Measurements from ENCODE around the gene NLK. TPM values are rescaled to one million over a fixed set of nuclear protein-coding genes. Genes with fewer than 3 reads are reported as not detected.
A peak's percentile ranks its signal among the peaks of the same experiment; 100 is the strongest.

Gene NLK
- total and polyA plus RNA-seq, 2 of the 4 experiments (the other 2 are of a cell fraction): 15.3 to 23.3 TPM

- Histone ChIP-seq H2AK9ac (replicated peaks; ENCODE audit: low read depth, low read length, poor library complexity) (no peak overlapping the region), H3K18ac (ENCODE audit: low read depth, low read length) (no peak overlapping the region), H2BK120ac (ENCODE audit: low read depth, low read length) (no peak overlapping the region; the same call in 1 of the 2 replicates), H3K4me3 (ENCODE audit: insufficient read depth, low read depth, low read length) (peak overlapping the region; percentile 71), H3K14ac (replicated peaks; ENCODE audit: low read depth, low read length) (peak overlapping the region; percentile 11), H2AK5ac (ENCODE audit: low read depth, low read length) (0 out of 2 replicates have a peak overlapping the region, but pooled peaks have one; percentile 7), H4K8ac (ENCODE audit: low read depth in 2 of 2, low read length in 2 of 2) (no peak overlapping the region), H4K5ac (ENCODE audit: low read depth, low read length) (no peak overlapping the region), H2BK20ac (ENCODE audit: low read depth, low read length) (no peak overlapping the region), H3K4me1 (ENCODE audit: control insufficient read depth, insufficient read depth, low read length) (peaks cover 10% of the 10 kb centered on the region), H2BK15ac (ENCODE audit: low read depth, low read length) (no peak overlapping the region), H2BK5ac (ENCODE audit: low read depth, low read length, poor library complexity, severe bottlenecking) (peak overlapping the region; percentile 42), H3K9ac (ENCODE audit: low read depth, low read length) (peak overlapping the region; percentile 45; the same call in 1 of the 2 replicates), H3K27ac (ENCODE audit: insufficient read depth, low read length) (peak overlapping the region; percentile 7; the same call in 1 of the 2 replicates), H3K4me2 (ENCODE audit: low read depth, low read length) (peak overlapping the region; percentile 100), H3K56ac (ENCODE audit: extremely low read depth, insufficient read depth, low read length) (no peak overlapping the region), H4K20me1 (ENCODE audit: insufficient read depth, low read length) (peaks cover 46% of the 10 kb centered on the region), H3K79me1 (ENCODE audit: low read depth in 1 of 2, low read length in 2 of 2) (peaks cover 3 to 46% of the 10 kb centered on the region in 2 experiments), H3K23ac (ENCODE audit: low read depth, low read length) (peak overlapping the region; percentile 10; the same call in 1 of the 2 replicates), H3K9me3 (ENCODE audit: control insufficient read depth, insufficient read depth, low read length) (no peaks in the 10 kb centered on the region), H3K36me3 (ENCODE audit: control insufficient read depth, insufficient read depth, low read length) (peaks cover 8% of the 10 kb centered on the region; the same call in 1 of the 2 replicates), H3K4ac (ENCODE audit: low read depth, low read length) (no peak overlapping the region), H2AFZ (replicated peaks; ENCODE audit: low read length, poor library complexity) (no peak overlapping the region), H3K9me1 (ENCODE audit: insufficient read depth, low read length) (peaks cover 7% of the 10 kb centered on the region; the same call in 1 of the 2 replicates), H3K27me3 (ENCODE audit: control insufficient read depth, insufficient read depth, low read length) (no peaks in the 10 kb centered on the region), H4K91ac (ENCODE audit: insufficient read depth, low read depth, low read length) (no peak overlapping the region)
- no TSS peak for BruUV-seq (replicated peaks)
- TF ChIP-seq CTCF (conservative IDR thresholded peaks at IDR 0.05; ENCODE audit: low read depth, low read length): no peak
- TF ChIP-seq SMC3 (IDR thresholded peaks at IDR 0.05; ENCODE audit: low read depth, low read length): no peak
- TF ChIP-seq RCOR1 (IDR thresholded peaks at IDR 0.05; ENCODE audit: insufficient replicate concordance, low read length): no peak
- ATAC-seq (ENCODE audit: low read depth): no peak
- ChIA-PET CTCF (no interaction called here), POLR2A (ENCODE audit: unreplicated experiment) (interaction anchor here (0.5 kb wide), 2 partner anchors 177 to 259 kb away, joined by 4 to 13 read pairs; no protein-coding TSS in a partner anchor)
- dilution Hi-C loops (cut with HindIII; ENCODE audit: low sequenced_read_pairs, unreplicated experiment): no loop called here
- no CpG with 5 or more reads among the region's 3 CpGs for WGBS, 2 experiments (ENCODE audit: extremely low coverage in 2 of 2, insufficient read length in 1 of 2)
- in situ Hi-C loops (cut with MboI; ENCODE audit: low sequenced_read_pairs): loop anchor here (10.0 kb wide), 1 partner anchor 282 kb away; no protein-coding TSS in a partner anchor
- intact Hi-C loops (cut with micrococcal nuclease): loop anchor here (5.0 to 10.0 kb wide), 2 partner anchors 139 to 292 kb away; partner anchors contain the start of genes IFT20 and TNFAIP1
- DNase-seq: no peak
Measured at GRCh38 chr17:28043296-28043695, 819 bp downstream of the NLK start.

All from IMR-90 (cell line).